NT2/D1 (cell line): Measurements from ENCODE around the gene SLC8A1.

Experiments
- SUZ12 ChIP-seq: IDR thresholded peaks from 2 replicates; pipeline ENCODE4 v1.6.1; 2011; ENCODE audit not compliant: insufficient read length, insufficient read depth; ENCODE audit errors: extremely low read depth
- YY1 ChIP-seq: IDR thresholded peaks from 2 replicates; pipeline ENCODE4 v1.6.1; 2011; ENCODE audit not compliant: insufficient read length, insufficient read depth

DNA sequence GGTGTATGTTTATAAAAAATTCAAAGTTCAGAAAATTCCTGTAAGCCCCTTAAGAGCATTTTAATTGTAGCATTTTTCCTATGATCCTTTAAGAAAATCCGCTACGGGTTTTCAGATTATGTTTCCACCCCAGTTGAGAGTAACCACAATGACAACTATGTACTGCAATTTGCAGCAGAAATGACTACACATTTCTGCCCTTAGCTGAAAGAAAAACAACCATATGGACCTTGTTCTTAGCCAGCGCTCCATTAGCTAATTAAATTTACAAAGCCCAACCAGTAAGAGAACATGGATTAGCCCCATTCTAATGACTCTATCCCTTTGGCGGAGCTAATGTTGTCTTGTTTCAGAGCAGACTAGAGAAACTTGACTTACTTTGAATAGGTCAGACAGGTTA lies 247.6 kb downstream of the SLC8A1 start:
- no peak for TF ChIP-seq YY1
- no peak for TF ChIP-seq SUZ12
